ENCODE results near the gene CFC1B.
"Not testable (repeated sequence)": the region's sequence is repeated elsewhere in the genome, so short reads cannot be mapped to it uniquely, and the experiment has no call there.

The CFC1B gene

DNA sequence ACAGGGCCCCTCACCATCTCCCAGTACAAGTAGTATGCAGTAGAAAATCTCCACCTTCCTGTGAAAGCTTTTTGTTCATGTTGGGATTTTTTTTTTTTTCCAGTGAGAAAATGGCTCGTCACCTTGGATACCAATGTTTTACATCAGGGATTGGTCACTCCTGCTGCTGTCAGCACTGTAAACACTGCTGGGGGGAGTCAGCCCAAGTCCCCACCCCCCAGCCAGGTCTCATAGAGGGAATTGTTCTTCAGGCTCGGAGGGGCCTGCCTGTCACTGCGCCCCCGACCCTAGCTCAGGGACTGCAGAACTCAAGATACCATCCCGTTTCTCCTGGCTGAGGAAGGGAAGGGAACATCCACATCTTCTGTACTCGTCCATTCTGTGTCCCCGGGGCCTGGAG, at the start of gene CFC1B:
TSS of gene CFC1B (plus strand) at position 231 of the 400 bp plus-strand sequence. CDS start 263 bp downstream, outside the sequence.
- not testable (repeated sequence) for DNase-seq

DNA sequence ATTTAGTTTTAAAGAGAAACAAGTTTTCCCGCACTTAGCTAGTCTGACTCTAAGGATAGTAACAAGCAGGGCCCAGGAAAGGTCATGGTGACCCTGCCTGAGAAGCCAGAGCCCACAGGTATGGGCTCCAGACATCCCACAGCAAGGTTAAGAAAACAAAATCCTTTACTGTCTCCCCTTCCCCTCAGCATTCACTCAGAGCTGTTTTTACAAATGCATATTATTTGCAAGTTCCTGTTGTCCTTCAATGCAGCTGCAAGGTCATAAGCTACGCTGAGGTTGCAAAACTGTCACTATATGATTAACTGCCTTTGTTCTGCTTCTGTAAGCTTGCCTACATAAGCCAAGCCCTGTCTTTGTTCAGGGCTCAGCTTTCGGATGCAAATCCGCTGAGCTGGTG, 29.9 kb upstream of the CFC1B start:
- not testable (repeated sequence) for DNase-seq

DNA sequence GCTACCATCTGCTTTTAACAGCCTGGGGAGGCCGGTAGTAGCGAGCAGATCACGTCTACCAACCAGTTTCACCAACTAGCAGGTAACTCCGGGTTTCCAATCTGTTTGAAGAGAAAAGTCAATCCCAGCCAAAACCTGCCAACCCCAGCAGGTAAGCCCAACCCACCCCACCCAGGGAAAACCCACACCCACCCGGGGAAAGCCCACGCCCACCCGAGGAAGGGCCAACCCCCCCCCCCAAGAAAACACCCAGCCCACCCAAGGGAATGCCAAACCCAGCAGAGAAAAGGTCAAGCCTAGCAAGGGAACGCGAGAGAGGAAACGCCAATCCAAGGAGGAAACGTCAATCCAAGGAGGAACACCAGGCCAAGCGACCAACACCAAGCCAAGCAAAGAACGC, 11.8 kb upstream of the CFC1B start, which contains the start of gene POTEI:
TSS of gene POTEI (minus strand) at position 101 of the 400 bp plus-strand sequence. CDS start at position 8, 93 bp downstream.
- DNase-seq: not testable (repeated sequence)

DNA sequence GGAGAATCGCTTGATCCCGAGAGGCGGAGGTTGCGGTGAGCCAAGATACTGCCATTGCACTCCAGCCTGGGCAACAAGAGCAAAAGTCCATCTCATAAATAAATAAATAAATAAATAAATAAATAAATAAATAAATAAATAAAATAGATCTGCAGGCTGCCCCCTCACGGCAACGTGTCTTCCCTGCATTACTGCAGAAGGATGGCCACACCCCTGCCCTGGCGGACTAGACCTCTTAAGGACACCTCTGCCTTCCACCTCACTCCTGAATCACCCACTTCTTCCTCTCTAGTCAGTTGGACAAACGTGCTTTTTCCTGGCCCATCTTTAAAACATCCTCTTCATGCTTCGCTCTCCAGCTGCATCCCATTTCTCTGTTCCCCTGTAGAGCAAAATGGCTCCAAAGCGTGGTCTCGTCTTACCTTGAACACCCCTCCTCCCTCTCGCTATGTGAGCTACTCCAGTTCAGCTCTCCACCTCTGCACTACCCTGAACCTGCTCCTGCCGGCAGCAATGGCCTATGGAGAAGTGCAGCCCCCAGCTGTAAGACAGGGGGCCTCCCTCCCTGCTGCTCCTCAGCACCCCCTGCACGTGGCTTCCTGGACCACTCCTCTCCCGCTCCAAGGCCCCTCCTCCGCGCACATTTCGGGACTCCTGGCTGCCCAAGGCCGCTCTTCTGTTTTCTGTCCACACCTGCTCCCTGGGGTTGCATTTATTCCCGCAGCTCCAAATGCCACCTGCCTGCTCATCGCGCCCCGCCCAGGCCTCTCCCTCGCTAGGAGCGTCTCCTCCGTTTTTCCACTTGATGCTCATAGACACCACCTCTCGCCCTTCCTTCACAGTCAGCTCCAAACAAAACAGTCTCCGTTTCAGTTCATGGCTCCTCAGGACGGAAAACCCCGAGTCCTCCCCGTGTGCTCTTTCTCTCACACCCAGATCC, 9.9 kb upstream of the CFC1B start:
- DNase-seq: not testable (repeated sequence)

DNA sequence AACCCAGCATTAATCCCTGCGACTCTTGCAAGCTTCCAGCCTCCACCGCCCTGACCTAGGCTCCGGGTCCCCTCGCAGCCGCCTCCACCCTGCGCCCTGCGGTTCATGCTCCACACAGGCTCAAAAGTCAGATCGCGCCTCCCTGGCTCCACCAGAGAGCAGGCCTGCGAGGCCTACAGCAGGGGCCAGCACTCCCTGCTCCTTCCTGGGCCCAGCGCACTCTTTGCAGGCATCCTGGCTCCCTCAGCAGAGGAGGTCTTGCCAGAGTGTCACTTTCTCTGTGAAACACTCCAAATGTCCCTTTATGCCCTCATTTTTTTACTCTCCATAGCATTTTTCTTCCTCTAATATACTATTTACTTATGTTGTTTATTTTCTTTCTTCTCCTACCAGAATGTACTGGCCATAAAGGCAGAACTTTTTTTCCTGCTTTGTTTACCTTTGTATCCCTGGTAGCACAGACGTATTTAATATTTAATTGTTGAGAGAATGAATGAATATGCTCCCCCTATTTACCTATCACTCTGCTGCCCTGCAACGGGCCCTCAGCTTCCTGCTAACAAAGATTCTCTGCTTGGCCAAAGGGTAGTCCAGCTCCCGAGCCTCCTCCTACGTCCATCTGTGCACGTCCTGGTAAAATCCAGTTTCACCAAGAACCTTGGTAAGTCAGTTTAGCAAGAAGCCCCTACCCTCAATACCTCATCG, 9.1 kb upstream of the CFC1B start:
- not testable (repeated sequence) for DNase-seq

DNA sequence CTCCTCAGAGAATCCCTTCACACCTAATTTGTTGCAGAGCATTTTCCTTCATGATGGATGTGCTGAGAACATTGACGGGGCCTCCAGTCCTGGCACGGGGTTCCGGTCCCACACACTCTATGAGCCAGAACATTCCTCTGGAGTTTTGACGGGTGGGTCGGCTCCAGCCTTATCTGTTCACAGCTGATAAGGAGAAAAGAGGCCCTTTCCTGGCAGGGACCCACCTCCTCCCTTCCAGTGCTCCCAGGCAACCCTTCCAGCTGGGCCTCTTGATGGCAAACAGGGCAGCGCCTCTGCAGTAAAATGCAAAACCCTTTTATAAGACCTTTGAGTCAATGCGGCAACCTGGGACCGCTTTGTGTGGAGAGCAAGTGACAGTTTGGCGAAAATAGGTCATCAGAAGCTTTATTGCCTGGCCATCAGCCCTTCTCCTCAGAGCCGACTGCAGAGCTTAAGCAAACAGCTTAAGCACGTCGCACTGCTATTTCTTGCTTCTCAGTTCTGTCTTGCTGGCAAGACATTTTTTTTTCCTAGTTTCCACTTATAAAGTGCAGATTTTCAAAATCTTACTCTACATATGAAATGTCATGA, 2.4 kb upstream of the CFC1B start:
- DNase-seq: not testable (repeated sequence)

DNA sequence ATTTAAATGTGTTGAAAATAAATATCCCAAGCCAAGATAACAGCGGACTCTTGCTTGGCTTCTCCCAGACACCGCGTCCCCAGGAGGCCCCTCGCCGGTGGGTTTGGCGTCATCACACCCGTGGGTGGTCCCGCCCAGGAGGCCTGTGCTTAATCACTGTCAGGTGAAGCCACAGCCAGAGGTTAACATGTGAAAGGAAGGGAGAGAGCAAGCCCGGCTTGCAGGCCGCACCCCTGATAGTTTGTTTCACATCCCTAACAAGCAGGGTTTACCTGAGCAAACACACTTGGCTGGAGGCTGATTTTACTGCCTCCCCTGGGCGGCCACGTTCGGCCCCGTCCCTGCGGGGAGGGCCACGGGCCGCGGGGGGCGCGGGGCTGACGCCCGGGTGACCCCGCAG, 1.4 kb downstream of the CFC1B start:
- DNase-seq: not testable (repeated sequence)

DNA sequence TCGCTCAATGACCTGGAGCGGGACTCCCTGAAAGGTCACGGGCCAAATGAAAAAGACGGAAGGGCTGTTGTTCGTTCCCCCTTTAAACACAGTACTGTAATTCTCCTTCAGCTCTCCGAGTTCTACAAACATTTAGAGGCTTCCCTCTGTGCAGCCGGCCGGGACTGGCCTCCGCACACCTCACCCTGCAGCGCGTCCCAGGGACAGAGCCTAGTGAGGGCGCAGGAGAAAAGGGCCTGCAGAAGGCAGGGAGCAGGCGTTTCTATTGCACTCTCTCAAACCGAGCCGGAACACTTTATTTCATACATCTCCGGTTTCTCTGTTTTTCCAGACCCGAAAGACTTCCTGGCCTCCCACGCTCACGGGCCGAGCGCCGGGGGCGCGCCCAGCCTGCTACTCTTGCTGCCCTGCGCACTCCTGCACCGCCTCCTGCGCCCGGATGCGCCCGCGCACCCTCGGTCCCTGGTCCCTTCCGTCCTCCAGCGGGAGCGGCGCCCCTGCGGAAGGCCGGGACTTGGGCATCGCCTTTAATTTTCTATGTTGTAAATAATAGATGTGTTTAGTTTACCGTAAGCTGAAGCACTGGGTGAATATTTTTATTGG, 6.4 kb downstream of the CFC1B start:
- not testable (repeated sequence) for DNase-seq

DNA sequence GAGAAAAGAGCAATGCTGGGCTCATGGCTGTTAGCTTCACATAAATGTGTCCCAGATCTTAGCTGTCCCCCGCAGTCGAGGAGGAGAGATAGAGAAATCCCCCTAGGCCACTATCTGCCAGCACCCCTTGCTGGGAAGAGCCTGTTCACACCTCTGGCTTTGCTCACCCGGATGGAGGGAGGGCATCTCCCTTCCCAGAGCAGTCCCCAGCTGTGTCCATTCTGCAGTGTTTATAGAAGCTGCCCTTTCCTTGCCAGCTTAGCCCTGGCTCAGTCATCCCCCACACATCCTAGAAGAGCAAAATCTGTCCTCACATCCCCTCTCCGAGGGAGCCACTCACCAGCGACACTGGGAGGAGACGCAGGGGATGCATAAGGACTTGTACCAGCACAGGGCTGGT, 8.5 kb downstream of the CFC1B start:
- DNase-seq: not testable (repeated sequence)

DNA sequence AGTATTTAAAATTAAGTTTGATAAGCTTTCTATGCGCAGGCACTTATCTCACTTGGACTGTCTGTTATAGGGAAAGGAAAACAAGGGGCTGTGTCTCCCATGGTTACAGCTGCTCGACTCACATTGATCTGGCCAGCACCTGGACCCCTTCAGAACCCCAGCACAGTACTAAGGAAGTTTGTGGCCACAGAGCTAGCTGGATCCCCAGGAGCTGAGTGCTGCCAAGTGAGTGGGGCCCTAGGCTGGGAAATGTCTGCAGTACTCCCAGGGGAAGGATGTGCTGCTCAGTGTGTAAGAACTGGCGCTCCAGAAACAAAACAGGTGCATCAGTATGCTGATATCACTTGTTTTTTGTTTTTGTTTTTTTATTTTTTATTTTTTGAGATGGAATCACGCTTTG, 9.2 kb downstream of the CFC1B start:
- not testable (repeated sequence) for DNase-seq

DNA sequence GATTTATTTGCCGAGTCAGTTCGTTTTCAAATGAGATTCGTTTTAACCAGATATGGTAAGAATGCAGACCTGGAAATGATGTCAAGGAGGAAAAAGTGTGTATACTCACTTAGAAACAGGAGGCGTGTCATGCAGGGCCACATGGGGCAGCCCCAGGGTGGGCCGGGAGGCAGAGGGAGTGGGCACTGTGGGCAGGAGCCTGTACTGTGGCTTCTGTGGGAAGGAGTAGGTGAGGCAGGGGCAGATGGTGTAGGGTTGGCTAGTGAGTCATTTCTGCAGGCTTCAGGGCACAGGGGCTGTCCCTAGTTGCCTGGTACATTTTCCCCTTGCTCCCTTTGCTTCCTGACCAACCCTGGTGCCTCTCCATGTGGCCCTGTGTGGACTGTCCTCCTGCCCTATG, 10.2 kb downstream of the CFC1B start:
- not testable (repeated sequence) for DNase-seq

DNA sequence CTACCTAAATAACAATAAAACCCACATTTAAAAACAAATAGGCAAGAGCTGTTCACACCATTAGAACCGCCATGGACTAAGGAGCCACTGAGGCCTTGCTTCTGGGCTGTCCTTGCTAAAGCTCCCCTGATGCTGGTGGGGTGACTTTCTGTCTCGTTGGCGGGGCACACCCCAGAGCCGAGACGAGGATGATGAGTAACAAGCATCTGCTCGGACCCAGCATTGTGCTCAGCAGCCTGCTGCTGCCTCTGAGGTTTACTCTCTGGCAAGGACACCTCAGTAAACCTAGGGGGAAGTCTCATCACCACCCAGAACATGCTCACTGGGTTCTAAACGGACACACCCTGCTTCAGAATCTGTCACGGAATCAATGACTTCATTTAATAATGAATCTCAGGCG, 10.7 kb downstream of the CFC1B start:
- DNase-seq: not testable (repeated sequence)

DNA sequence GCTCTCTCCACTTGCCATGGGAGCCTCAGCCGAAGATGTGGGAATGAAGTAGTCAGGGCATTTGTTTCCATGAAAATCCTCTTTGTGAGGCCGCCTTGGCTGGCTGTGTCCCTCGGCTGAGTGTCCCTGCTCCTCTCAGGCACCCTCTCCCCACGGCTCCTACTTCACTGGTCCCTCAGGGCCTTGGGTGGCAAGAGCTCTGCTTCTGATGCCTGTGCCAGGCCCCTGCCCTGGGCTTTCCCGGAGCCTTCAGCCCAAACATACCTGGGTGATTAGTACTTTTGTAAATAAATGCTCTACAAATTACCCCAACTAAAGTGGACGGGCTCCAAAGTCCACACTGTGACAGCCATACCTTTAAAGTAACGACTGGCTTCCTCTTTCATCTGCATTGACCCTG, 15.6 kb downstream of the CFC1B start:
- DNase-seq: not testable (repeated sequence)

DNA sequence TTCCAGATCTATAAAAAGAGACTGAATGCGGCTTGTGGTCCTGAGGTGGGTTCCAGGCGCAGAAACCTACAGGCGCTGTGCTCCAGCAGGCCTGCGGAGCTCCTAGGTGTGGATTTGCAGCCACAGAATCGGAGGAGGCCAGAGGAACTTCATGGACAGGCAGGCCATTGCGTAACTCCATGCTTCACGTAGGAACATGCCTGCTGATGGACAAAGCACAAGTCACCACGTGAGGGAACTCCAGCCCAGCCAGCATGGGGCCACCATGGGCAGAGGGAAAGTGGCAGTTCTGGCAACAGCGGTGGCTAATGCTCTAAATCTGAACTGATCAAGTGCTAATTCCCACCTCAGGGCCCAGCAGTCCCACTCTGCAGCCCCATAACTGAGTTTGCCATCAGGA, 17.2 kb downstream of the CFC1B start:
- not testable (repeated sequence) for DNase-seq

DNA sequence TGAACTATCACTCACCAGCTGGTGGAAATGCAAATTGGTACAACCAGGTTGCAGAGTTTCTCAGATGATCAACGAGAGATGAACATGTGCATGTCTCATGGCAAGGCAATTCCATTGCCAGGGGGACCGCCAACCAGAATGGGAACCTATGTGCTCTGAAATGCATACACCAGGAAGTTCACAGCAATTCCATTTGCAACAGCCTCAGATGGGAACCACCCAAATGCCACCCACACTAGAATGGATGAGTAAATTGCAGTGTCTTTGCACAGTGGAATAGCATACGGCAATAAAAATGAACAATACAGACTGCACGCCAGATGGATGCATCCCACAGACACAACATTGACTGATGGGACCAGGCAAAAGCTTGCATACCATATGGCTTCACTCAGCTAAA, 21.8 kb downstream of the CFC1B start:
- DNase-seq: not testable (repeated sequence)

DNA sequence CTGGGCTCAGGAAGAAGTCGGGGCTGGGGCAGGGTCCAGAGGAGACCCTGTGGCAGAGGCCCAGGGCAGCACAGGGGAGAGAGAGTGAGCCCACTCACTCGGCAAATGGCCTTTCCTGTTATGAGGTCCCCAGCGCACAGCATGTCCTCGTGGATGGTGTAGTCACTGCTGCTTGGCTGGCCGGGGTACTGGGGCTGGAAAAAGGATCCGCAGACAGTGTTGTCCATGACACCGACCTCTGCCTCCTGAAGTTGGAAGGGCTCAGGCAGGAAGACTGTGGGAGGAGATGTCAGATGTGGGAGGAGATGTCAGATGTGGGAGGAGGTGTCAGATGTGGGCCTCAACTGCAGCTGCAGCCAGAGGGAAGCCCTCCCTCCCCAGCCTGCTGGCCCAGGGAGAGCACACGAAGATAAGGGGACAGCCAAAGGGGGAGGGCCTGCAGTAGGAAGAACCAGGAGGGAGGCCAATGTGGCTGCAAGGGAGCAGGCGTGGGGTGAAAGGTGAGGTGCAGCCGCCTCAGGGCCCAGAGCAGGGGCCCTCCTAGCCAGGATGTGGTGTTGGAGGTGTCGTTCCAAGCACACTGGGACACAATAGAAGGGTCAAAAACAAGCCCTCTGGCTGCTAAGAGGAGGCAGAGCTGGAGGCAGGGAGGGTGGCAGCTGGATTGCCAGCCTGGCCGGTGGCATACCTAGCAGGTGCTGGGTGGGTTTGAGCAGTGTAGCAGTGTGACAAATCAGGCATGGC, 22.9 kb downstream of the CFC1B start:
- not testable (repeated sequence) for DNase-seq

DNA sequence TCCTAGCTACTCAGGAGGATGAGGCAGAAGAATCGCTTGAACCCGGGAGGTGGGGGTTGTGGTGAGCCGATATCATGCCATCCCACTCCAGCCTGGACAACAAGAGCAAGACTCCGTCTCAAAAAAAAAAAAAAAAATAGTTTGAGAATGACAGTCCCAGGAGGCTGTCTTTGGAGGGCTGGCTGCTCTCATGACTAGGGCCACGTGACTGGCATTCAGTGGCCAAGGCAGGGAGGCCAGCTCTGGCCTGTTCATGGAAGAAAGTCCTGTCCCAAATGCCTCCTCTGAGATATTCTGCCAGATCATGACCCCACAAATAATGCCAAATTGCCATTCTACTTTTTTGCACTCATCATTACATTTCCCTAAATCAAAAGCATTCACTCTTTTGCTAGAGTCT, 24.0 kb downstream of the CFC1B start:
- not testable (repeated sequence) for DNase-seq

DNA sequence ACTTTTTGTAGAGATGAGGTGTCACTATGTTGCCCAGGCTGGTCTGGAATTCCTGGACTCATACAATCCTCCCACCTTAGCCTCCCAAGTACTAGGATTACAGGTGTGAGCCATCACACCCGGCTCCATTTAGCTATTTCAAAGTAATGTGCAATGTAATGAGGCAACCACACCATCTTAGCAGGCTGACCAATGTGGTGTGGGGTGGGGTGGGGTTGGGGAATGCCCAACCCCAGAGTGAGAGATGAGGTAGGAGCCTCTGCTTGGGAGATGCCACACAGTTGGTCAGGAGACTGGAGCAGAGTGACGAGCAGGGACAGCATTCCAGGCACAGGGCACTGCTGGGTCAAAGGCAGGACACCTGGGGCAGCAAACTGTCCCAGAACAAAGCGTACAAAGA, 27.4 kb downstream of the CFC1B start:
- DNase-seq: not testable (repeated sequence)

DNA sequence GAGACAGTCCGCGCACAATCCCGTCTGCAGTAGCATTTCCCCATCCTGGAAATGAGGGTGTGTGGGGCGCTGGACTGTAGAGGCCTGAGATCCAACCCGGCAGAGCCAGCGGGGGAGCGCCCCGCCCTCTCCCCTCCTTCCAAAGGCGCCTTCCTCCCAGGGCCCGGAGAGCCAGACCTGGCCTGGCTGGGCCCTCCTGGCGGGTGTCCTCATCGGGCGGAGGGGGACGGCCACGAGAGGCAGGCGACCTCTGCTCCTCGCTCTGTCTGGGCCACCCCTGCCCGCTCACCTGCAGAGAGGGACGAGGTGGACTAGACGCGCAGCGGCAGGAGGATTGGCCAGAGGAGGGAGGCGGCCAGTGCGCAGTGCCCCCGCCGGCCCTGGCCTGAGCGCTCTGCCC, 28.5 kb downstream of the CFC1B start:
- DNase-seq: not testable (repeated sequence)

DNA sequence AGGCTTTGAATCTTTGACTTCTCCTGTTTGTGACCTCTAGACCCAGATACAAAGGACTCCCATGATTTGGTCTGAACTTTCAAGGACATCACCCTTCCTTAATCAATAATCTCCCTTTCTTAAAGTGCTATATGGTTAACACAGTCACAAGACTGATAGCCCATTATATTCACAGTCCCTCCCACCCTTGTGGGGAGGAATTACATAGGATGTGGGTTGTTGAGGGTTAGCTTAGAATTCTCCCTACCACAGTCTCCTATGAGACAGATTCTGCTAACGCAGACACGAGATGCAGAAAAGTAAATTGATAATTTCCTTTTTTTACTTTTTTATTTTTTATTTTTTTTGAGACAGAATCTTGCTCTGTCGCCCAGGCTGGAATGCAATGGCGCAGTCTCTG, 33.2 kb downstream of the CFC1B start:
- DNase-seq: not testable (repeated sequence)

DNA sequence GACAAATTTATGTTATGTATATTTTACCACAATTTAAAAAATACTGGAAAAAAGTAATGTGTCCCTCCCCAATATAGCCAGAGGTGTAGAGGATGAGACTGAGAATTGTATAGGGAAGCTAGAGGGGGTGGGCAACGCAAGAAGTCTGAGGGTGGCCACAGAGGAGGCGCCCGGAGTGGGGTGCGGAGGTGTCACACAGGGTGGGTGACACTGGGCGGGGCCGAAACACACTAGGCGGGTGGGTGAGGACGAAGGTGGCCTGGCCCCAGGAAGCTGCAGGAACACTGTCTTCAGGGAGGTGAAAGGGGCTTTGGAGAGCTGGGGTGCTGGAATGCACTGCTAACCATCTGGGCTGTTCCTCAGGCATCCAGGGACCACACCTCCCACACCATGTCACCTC, 35.4 kb downstream of the CFC1B start:
- not testable (repeated sequence) for DNase-seq

DNA sequence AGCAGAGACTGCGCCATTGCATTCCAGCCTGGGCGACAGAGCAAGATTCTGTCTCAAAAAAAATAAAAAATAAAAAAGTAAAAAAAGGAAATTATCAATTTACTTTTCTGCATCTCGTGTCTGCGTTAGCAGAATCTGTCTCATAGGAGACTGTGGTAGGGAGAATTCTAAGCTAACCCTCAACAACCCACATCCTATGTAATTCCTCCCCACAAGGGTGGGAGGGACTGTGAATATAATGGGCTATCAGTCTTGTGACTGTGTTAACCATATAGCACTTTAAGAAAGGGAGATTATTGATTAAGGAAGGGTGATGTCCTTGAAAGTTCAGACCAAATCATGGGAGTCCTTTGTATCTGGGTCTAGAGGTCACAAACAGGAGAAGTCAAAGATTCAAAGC, 45.1 kb downstream of the CFC1B start:
- DNase-seq: not testable (repeated sequence)
